ENCODE results near the gene SIGLEC1.

The SIGLEC1 gene

GRCh38 chr20:3744037-3744436 is 31.6 kb upstream of the SIGLEC1 start:
- DNase-seq: no peak

- no peak for DNase-seq
Measured at GRCh38 chr20:3743251-3743650, 30.9 kb upstream of the SIGLEC1 start.

GRCh38 chr20:3741836-3742458 is 29.5 kb upstream of the SIGLEC1 start:
- DNase-seq: no peak

GRCh38 chr20:3740615-3741301 is 28.4 kb upstream of the SIGLEC1 start:
- DNase-seq: no peak

GRCh38 chr20:3739926-3740451 is 27.6 kb upstream of the SIGLEC1 start:
- DNase-seq: no peak

- no peak for DNase-seq
Measured at GRCh38 chr20:3739054-3739925, 26.9 kb upstream of the SIGLEC1 start.

- DNase-seq: no peak
Measured at GRCh38 chr20:3738111-3739053, 26.0 kb upstream of the SIGLEC1 start.

- DNase-seq: no peak
Measured at GRCh38 chr20:3735768-3736167, 23.4 kb upstream of the SIGLEC1 start.

GRCh38 chr20:3734111-3734843 is 21.9 kb upstream of the SIGLEC1 start:
- no peak for DNase-seq

- no peak for DNase-seq
Measured at GRCh38 chr20:3733119-3733995, 21.0 kb upstream of the SIGLEC1 start.

GRCh38 chr20:3732327-3733118 is 20.1 kb upstream of the SIGLEC1 start, which contains the start of gene HSPA12B:
HSPA12B (plus strand) TSS chr20:3732685; CDS start chr20:3738675, 5,990 bp downstream.
- DNase-seq: no peak

- DNase-seq: no peak
Measured at GRCh38 chr20:3731944-3732326, 19.5 kb upstream of the SIGLEC1 start.

- no peak for DNase-seq
Measured at GRCh38 chr20:3730803-3731672, 18.6 kb upstream of the SIGLEC1 start.

GRCh38 chr20:3729811-3730540 is 17.6 kb upstream of the SIGLEC1 start:
- no peak for DNase-seq

GRCh38 chr20:3729378-3729777 is 17.0 kb upstream of the SIGLEC1 start:
- no peak for DNase-seq

- no peak for DNase-seq
Measured at GRCh38 chr20:3728876-3729275, 16.5 kb upstream of the SIGLEC1 start.

GRCh38 chr20:3728354-3728753 is 16.0 kb upstream of the SIGLEC1 start:
- no peak for DNase-seq
